SK-N-SH (cell line): ENCODE data around the gene ATP2A3.

ENCODE experiments used
- EP300 ChIP-seq, 2 experiments: IDR thresholded peaks; 2 replicates each; pipeline versions ENCODE4 v1.4.0 to v1.6.1; 2012; ENCODE audit warnings: borderline replicate concordance in 1 of 2, low read depth in 1 of 2, low read length in 1 of 2
- MXI1 ChIP-seq: IDR thresholded peaks from 2 replicates; pipeline ENCODE4 v1.6.1; 2012; ENCODE audit warnings: mild to moderate bottlenecking, low read depth, low read length, improper control_type of control experiment
- NRF1 ChIP-seq: IDR thresholded peaks from 2 replicates; pipeline ENCODE4 v1.6.1; 2012; ENCODE audit warnings: low read depth, mild to moderate bottlenecking, low read length
- RAD21 ChIP-seq: IDR thresholded peaks from 2 replicates; pipeline ENCODE4 v1.6.1; 2012; ENCODE audit warnings: mild to moderate bottlenecking, low read length
- YY1 ChIP-seq: IDR thresholded peaks from 2 replicates; pipeline ENCODE4 v1.4.0; 2012; ENCODE audit warnings: low read depth, mild to moderate bottlenecking
- TF ChIP-seq, protein P1 (sequence below): fragments of 200-600 bp; sonication (generic); IDR thresholded peaks from 2 replicates; pipeline ENCODE4 v1.6.1; 2017; ENCODE audit warnings: antibody characterized with exemption, mild to moderate bottlenecking, moderate library complexity
- TF ChIP-seq, protein P2 (sequence below): IDR thresholded peaks from 2 replicates; pipeline ENCODE4 v1.4.0; 2012; ENCODE audit warnings: low read depth
- TF ChIP-seq, protein P3 (sequence below): IDR thresholded peaks from 2 replicates; pipeline ENCODE4 v1.4.0; 2012; ENCODE audit warnings: low read depth, borderline replicate concordance
- TF ChIP-seq, protein P4 (sequence below): IDR thresholded peaks from 2 replicates; pipeline ENCODE4 v1.6.1; 2012; ENCODE audit warnings: mild to moderate bottlenecking, low read depth, low read length, moderate library complexity

DNA sequence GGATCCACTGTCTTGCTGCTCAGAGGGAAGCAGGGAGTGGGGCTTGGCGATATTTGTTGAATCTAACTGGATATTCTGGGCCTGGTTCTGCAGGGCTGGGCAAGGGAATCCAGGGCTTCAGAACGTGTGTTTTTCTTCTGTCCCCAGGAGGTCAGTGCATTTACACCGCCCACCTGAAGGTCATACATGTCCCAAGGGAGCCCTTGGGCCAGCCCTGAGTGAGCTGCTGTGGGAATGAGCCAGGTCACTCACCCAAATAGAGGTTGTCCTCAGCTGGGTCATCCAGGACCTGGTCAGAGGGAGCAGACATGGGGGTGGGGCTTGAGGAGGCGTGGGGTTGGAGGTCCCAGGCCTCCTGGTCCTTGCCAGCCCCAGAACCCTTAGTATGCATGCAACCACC is 82.0 kb downstream of the ATP2A3 start:
- TF ChIP-seq EP300 (IDR thresholded peaks at IDR 0.05; ENCODE audit: borderline replicate concordance in 1 of 2, low read depth in 1 of 2, low read length in 1 of 2) = no peak
- TF ChIP-seq, protein P1, sequence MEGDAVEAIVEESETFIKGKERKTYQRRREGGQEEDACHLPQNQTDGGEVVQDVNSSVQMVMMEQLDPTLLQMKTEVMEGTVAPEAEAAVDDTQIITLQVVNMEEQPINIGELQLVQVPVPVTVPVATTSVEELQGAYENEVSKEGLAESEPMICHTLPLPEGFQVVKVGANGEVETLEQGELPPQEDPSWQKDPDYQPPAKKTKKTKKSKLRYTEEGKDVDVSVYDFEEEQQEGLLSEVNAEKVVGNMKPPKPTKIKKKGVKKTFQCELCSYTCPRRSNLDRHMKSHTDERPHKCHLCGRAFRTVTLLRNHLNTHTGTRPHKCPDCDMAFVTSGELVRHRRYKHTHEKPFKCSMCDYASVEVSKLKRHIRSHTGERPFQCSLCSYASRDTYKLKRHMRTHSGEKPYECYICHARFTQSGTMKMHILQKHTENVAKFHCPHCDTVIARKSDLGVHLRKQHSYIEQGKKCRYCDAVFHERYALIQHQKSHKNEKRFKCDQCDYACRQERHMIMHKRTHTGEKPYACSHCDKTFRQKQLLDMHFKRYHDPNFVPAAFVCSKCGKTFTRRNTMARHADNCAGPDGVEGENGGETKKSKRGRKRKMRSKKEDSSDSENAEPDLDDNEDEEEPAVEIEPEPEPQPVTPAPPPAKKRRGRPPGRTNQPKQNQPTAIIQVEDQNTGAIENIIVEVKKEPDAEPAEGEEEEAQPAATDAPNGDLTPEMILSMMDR = no peak
- no peak for TF ChIP-seq YY1
- TF ChIP-seq, protein P2, sequence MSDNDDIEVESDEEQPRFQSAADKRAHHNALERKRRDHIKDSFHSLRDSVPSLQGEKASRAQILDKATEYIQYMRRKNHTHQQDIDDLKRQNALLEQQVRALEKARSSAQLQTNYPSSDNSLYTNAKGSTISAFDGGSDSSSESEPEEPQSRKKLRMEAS = no peak
- no peak for TF ChIP-seq RAD21
- TF ChIP-seq, protein P3, sequence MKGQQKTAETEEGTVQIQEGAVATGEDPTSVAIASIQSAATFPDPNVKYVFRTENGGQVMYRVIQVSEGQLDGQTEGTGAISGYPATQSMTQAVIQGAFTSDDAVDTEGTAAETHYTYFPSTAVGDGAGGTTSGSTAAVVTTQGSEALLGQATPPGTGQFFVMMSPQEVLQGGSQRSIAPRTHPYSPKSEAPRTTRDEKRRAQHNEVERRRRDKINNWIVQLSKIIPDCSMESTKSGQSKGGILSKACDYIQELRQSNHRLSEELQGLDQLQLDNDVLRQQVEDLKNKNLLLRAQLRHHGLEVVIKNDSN = no peak
- TF ChIP-seq, protein P4, sequence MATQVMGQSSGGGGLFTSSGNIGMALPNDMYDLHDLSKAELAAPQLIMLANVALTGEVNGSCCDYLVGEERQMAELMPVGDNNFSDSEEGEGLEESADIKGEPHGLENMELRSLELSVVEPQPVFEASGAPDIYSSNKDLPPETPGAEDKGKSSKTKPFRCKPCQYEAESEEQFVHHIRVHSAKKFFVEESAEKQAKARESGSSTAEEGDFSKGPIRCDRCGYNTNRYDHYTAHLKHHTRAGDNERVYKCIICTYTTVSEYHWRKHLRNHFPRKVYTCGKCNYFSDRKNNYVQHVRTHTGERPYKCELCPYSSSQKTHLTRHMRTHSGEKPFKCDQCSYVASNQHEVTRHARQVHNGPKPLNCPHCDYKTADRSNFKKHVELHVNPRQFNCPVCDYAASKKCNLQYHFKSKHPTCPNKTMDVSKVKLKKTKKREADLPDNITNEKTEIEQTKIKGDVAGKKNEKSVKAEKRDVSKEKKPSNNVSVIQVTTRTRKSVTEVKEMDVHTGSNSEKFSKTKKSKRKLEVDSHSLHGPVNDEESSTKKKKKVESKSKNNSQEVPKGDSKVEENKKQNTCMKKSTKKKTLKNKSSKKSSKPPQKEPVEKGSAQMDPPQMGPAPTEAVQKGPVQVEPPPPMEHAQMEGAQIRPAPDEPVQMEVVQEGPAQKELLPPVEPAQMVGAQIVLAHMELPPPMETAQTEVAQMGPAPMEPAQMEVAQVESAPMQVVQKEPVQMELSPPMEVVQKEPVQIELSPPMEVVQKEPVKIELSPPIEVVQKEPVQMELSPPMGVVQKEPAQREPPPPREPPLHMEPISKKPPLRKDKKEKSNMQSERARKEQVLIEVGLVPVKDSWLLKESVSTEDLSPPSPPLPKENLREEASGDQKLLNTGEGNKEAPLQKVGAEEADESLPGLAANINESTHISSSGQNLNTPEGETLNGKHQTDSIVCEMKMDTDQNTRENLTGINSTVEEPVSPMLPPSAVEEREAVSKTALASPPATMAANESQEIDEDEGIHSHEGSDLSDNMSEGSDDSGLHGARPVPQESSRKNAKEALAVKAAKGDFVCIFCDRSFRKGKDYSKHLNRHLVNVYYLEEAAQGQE = no peak
- no peak for TF ChIP-seq MXI1
- TF ChIP-seq NRF1 = no peak
